WTC11 (cell line): ENCODE data around the gene CAAP1. TPM values are rescaled to one million over a fixed set of nuclear protein-coding genes. Genes with fewer than 3 reads are reported as not detected.

Experiments used
- ATAC-seq: fragments of 200-7000 bp; cut with Tn5 transposase; 2 replicates; pipeline ENCODE4 v1.10.0; 2021; ENCODE audit warnings: mild to moderate bottlenecking, moderate library complexity
- CTCF ChIA-PET: fragments of 300-600 bp; sonication (Branson Sonifier 250); formaldehyde crosslinking; loops from one replicate; lab custom pipeline; 2021; ENCODE audit warnings: antibody characterized with exemption; lab: Charles Lee
- POLR2A ChIA-PET: fragments of 350-600 bp; sonication (Branson Sonifier 250); formaldehyde crosslinking; loops from one replicate; lab custom pipeline; 2021; ENCODE audit warnings: antibody characterized with exemption; lab: Charles Lee
- DNase-seq: peaks from one replicate; pipeline ENCODE4 v3.0.0; 2021; ENCODE audit warnings: low spot score
- H3K27ac Mint-ChIP-seq: 2 replicates; pipeline ENCODE4 v1.8.0; 2021; ENCODE audit warnings: mixed read lengths
- H3K27me3 Mint-ChIP-seq: 2 replicates; pipeline ENCODE4 v1.8.0; 2021; ENCODE audit warnings: low read depth, mild to moderate bottlenecking, moderate library complexity, mixed read lengths
- H3K36me3 Mint-ChIP-seq: 2 replicates; pipeline ENCODE4 v1.8.0; 2021; ENCODE audit warnings: mixed read lengths
- H3K4me1 Mint-ChIP-seq: 2 replicates; pipeline ENCODE4 v1.8.0; 2022; ENCODE audit warnings: mixed read lengths
- H3K4me3 Mint-ChIP-seq: 2 replicates; pipeline ENCODE4 v1.8.0; 2021; ENCODE audit warnings: mild to moderate bottlenecking, moderate library complexity, mixed read lengths
- H3K9me3 Mint-ChIP-seq: 2 replicates; pipeline ENCODE4 v1.8.0; 2021; ENCODE audit warnings: mixed read lengths
- CBFB ChIP-seq: sonication (generic); formaldehyde crosslinking; IDR thresholded peaks from 2 replicates; pipeline ENCODE4 v1.8.1; 2022; ENCODE audit warnings: mild to moderate bottlenecking, low read depth, missing genetic modification reagents
- CREM ChIP-seq: sonication (generic); formaldehyde crosslinking; IDR thresholded peaks from 2 replicates; pipeline ENCODE4 v1.8.1; 2022; ENCODE audit warnings: mild to moderate bottlenecking, missing genetic modification reagents, moderate library complexity
- FOXJ3 ChIP-seq: sonication (generic); formaldehyde crosslinking; IDR thresholded peaks from 2 replicates; pipeline ENCODE4 v1.9.0; 2021; ENCODE audit warnings: missing genetic modification reagents, mild to moderate bottlenecking, borderline replicate concordance
- FOXK1 ChIP-seq: sonication (generic); formaldehyde crosslinking; IDR thresholded peaks from 2 replicates; pipeline ENCODE4 v1.8.0; 2022; ENCODE audit warnings: mild to moderate bottlenecking, moderate library complexity, missing genetic modification reagents
- GRHL2 ChIP-seq: fragments of 250-450 bp; sonication (Bioruptor Pico); IDR thresholded peaks from 2 replicates; pipeline ENCODE4 v1.8.0; 2022; ENCODE audit warnings: mild to moderate bottlenecking, moderate library complexity; ENCODE audit not compliant: insufficient replicate concordance, severe bottlenecking
- MXD4 ChIP-seq: fragments of 250-450 bp; sonication (Bioruptor Pico); IDR thresholded peaks from 2 replicates; pipeline ENCODE4 v1.8.0; 2021; ENCODE audit warnings: mild to moderate bottlenecking, moderate library complexity, borderline replicate concordance
- NFE2L1 ChIP-seq: sonication (generic); formaldehyde crosslinking; IDR thresholded peaks from 2 replicates; pipeline ENCODE4 v1.8.1; 2023; ENCODE audit warnings: missing genetic modification reagents
- NR2C2 ChIP-seq: sonication (generic); formaldehyde crosslinking; IDR thresholded peaks from 2 replicates; pipeline ENCODE4 v1.8.0; 2022; ENCODE audit warnings: mild to moderate bottlenecking, missing genetic modification reagents
- PRRX2 ChIP-seq: fragments of 250-450 bp; sonication (Bioruptor Pico); IDR thresholded peaks from 2 replicates; pipeline ENCODE4 v1.8.0; 2021; ENCODE audit warnings: mild to moderate bottlenecking
- SMAD4 ChIP-seq: sonication (generic); formaldehyde crosslinking; IDR thresholded peaks from 2 replicates; pipeline ENCODE4 v1.8.0; 2022; ENCODE audit warnings: mild to moderate bottlenecking, missing genetic modification reagents
- TCF7 ChIP-seq: sonication (generic); formaldehyde crosslinking; IDR thresholded peaks from 2 replicates; pipeline ENCODE4 v1.8.0; 2022; ENCODE audit warnings: mild to moderate bottlenecking, low read depth, missing genetic modification reagents, moderate library complexity
- TP53 ChIP-seq: sonication (generic); formaldehyde crosslinking; IDR thresholded peaks from 2 replicates; pipeline ENCODE4 v1.8.1; 2023; ENCODE audit warnings: mild to moderate bottlenecking, missing genetic modification reagents
- ZBTB21 ChIP-seq: sonication (generic); formaldehyde crosslinking; IDR thresholded peaks from 2 replicates; pipeline ENCODE4 v1.8.1; 2023; ENCODE audit warnings: mild to moderate bottlenecking, missing genetic modification reagents, borderline replicate concordance
- ZNF219 ChIP-seq: sonication (generic); formaldehyde crosslinking; IDR thresholded peaks from 2 replicates; pipeline ENCODE4 v1.8.0; 2023; ENCODE audit warnings: missing genetic modification reagents, mild to moderate bottlenecking, borderline replicate concordance
- ZNF263 ChIP-seq: sonication (generic); formaldehyde crosslinking; IDR thresholded peaks from 2 replicates; pipeline ENCODE4 v1.8.1; 2022; ENCODE audit warnings: low read depth, mild to moderate bottlenecking, moderate library complexity, missing genetic modification reagents
- ZNF416 ChIP-seq: fragments of 250-450 bp; sonication (Bioruptor Pico); IDR thresholded peaks from 2 replicates; pipeline ENCODE4 v1.9.0; 2021; ENCODE audit warnings: mild to moderate bottlenecking, inconsistent platforms
- ZNF423 ChIP-seq: fragments of 250-450 bp; sonication (Bioruptor Pico); IDR thresholded peaks from 2 replicates; pipeline ENCODE4 v2.1.2; 2022; ENCODE audit warnings: mild to moderate bottlenecking, moderate library complexity
- ZNF671 ChIP-seq: fragments of 250-450 bp; sonication (Bioruptor Pico); IDR thresholded peaks from 2 replicates; pipeline ENCODE4 v1.8.0; 2021; ENCODE audit warnings: mild to moderate bottlenecking
- total RNA-seq: library from RNA; stranded (reverse); gene quantifications from 3 replicates; pipeline ENCODE4 v1.2.3, GENCODE V29; 2021
- TF ChIP-seq, protein P1 (sequence below): sonication (generic); formaldehyde crosslinking; IDR thresholded peaks from 2 replicates; pipeline ENCODE4 v1.8.1; 2023; ENCODE audit warnings: mild to moderate bottlenecking, missing genetic modification reagents
- TF ChIP-seq, protein P2 (sequence below): fragments of 250-450 bp; sonication (Bioruptor Pico); IDR thresholded peaks from 2 replicates; pipeline ENCODE4 v1.8.0; 2021; ENCODE audit warnings: mild to moderate bottlenecking
- TF ChIP-seq, protein P3 (sequence below): sonication (generic); formaldehyde crosslinking; IDR thresholded peaks from 2 replicates; pipeline ENCODE4 v1.8.1; 2023; ENCODE audit warnings: mild to moderate bottlenecking, missing genetic modification reagents, borderline replicate concordance
- TF ChIP-seq, protein P4 (sequence below): sonication (generic); formaldehyde crosslinking; IDR thresholded peaks from 2 replicates; pipeline ENCODE4 v1.8.1; 2022; ENCODE audit warnings: low read depth, missing genetic modification reagents, borderline replicate concordance
- TF ChIP-seq, protein P5 (sequence below): fragments of 250-450 bp; sonication (Bioruptor Pico); IDR thresholded peaks from 2 replicates; pipeline ENCODE4 v1.9.0; 2021; ENCODE audit warnings: moderate library complexity, mild to moderate bottlenecking, inconsistent platforms, borderline replicate concordance

The CAAP1 gene
- total RNA-seq, 1 experiment from 2014 or later = 45.4 TPM

DNA sequence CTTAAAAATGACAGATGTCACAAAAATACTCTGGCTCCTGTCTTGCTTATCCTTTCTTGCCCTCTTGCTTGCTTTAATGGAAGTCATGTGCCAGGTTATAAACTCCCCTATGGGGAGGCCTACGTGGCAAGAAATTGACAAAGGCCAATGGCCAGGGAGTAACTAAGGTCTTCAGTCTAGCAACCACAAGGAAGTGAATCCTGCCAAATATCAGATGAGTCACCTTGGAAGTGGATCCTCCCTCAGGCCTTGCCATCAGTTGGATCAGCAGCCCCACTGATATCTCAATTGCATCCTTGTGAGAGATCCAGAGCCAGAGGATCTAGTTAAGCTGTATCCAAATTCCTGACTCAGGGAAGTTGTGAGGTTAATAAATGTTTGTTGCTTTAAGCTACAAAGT is 82.8 kb downstream of the CAAP1 start (continued):
- TF ChIP-seq, protein P1, sequence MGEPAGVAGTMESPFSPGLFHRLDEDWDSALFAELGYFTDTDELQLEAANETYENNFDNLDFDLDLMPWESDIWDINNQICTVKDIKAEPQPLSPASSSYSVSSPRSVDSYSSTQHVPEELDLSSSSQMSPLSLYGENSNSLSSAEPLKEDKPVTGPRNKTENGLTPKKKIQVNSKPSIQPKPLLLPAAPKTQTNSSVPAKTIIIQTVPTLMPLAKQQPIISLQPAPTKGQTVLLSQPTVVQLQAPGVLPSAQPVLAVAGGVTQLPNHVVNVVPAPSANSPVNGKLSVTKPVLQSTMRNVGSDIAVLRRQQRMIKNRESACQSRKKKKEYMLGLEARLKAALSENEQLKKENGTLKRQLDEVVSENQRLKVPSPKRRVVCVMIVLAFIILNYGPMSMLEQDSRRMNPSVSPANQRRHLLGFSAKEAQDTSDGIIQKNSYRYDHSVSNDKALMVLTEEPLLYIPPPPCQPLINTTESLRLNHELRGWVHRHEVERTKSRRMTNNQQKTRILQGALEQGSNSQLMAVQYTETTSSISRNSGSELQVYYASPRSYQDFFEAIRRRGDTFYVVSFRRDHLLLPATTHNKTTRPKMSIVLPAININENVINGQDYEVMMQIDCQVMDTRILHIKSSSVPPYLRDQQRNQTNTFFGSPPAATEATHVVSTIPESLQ (CRISPR knock-in tag) = no peak
- TF ChIP-seq, protein P2, sequence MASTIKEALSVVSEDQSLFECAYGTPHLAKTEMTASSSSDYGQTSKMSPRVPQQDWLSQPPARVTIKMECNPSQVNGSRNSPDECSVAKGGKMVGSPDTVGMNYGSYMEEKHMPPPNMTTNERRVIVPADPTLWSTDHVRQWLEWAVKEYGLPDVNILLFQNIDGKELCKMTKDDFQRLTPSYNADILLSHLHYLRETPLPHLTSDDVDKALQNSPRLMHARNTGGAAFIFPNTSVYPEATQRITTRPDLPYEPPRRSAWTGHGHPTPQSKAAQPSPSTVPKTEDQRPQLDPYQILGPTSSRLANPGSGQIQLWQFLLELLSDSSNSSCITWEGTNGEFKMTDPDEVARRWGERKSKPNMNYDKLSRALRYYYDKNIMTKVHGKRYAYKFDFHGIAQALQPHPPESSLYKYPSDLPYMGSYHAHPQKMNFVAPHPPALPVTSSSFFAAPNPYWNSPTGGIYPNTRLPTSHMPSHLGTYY (CRISPR knock-in tag) = no peak
- TF ChIP-seq GRHL2 (CRISPR knock-in tag) (no peak), ZBTB21 (CRISPR knock-in tag) (no peak), ZNF671 (CRISPR knock-in tag) (no peak), TCF7 (CRISPR knock-in tag) (no peak), FOXJ3 (CRISPR knock-in tag) (no peak), SMAD4 (CRISPR knock-in tag) (no peak), ZNF219 (no peak), NFE2L1 (no peak)
- TF ChIP-seq, protein P3, sequence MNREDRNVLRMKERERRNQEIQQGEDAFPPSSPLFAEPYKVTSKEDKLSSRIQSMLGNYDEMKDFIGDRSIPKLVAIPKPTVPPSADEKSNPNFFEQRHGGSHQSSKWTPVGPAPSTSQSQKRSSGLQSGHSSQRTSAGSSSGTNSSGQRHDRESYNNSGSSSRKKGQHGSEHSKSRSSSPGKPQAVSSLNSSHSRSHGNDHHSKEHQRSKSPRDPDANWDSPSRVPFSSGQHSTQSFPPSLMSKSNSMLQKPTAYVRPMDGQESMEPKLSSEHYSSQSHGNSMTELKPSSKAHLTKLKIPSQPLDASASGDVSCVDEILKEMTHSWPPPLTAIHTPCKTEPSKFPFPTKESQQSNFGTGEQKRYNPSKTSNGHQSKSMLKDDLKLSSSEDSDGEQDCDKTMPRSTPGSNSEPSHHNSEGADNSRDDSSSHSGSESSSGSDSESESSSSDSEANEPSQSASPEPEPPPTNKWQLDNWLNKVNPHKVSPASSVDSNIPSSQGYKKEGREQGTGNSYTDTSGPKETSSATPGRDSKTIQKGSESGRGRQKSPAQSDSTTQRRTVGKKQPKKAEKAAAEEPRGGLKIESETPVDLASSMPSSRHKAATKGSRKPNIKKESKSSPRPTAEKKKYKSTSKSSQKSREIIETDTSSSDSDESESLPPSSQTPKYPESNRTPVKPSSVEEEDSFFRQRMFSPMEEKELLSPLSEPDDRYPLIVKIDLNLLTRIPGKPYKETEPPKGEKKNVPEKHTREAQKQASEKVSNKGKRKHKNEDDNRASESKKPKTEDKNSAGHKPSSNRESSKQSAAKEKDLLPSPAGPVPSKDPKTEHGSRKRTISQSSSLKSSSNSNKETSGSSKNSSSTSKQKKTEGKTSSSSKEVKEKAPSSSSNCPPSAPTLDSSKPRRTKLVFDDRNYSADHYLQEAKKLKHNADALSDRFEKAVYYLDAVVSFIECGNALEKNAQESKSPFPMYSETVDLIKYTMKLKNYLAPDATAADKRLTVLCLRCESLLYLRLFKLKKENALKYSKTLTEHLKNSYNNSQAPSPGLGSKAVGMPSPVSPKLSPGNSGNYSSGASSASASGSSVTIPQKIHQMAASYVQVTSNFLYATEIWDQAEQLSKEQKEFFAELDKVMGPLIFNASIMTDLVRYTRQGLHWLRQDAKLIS (CRISPR knock-in tag) = no peak

DNA sequence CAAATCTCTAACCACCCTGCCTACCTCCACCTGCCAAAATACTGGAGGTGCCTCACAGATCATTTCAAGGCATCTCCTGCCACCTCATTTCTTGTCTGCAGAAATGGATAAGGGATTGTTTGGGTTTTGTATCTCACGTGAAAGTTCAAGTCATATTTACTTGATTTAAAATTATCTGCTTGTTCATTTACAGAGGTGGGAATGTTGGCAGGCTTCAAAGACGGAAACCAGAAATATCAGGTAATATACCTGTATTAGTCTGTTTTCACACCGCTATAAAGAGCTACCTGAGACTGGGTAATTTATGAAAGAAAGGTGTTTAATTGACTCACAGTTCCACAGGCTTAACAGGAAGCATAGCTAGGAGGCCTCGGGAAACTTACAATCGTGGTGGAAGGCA is 85.4 kb downstream of the CAAP1 start:
- Mint-ChIP-seq H3K27me3 (no peaks in the 10 kb centered on the region), H3K9me3 (peaks cover 13% of the 10 kb centered on the region), H3K4me3 (no peak overlapping the region), H3K36me3 (no peaks in the 10 kb centered on the region), H3K4me1 (peaks cover under 1% of the 10 kb centered on the region; the same call in 1 of the 2 replicates), H3K27ac (no peak overlapping the region)
- DNase-seq = no peak
- no peak for ATAC-seq
- ChIA-PET POLR2A (no interaction called here), CTCF (no interaction called here)
- TF ChIP-seq ZNF671 (CRISPR knock-in tag) = no peak
- no peak for TF ChIP-seq ZNF423 (CRISPR knock-in tag)
- no peak for TF ChIP-seq TP53 (CRISPR knock-in tag)
- TF ChIP-seq, protein P4, sequence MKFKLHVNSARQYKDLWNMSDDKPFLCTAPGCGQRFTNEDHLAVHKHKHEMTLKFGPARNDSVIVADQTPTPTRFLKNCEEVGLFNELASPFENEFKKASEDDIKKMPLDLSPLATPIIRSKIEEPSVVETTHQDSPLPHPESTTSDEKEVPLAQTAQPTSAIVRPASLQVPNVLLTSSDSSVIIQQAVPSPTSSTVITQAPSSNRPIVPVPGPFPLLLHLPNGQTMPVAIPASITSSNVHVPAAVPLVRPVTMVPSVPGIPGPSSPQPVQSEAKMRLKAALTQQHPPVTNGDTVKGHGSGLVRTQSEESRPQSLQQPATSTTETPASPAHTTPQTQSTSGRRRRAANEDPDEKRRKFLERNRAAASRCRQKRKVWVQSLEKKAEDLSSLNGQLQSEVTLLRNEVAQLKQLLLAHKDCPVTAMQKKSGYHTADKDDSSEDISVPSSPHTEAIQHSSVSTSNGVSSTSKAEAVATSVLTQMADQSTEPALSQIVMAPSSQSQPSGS = no peak
- TF ChIP-seq NR2C2 (CRISPR knock-in tag) = no peak
- TF ChIP-seq, protein P3 (CRISPR knock-in tag) = no peak
- no peak for TF ChIP-seq FOXK1 (CRISPR knock-in tag)
- no peak for TF ChIP-seq PRRX2 (CRISPR knock-in tag)
- TF ChIP-seq, protein P5, sequence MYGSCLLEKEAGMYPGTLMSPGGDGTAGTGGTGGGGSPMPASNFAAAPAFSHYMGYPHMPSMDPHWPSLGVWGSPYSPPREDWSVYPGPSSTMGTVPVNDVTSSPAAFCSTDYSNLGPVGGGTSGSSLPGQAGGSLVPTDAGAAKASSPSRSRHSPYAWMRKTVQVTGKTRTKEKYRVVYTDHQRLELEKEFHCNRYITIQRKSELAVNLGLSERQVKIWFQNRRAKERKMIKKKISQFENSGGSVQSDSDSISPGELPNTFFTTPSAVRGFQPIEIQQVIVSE (CRISPR knock-in tag) = no peak
- TF ChIP-seq ZNF416 = no peak
- no peak for TF ChIP-seq MXD4 (CRISPR knock-in tag)
- TF ChIP-seq ZNF263 (CRISPR knock-in tag) = no peak
- TF ChIP-seq CREM = no peak
- TF ChIP-seq CBFB = no peak
